Endometrial microvascular endothelial cells (primary cell): ENCODE data around the gene MYH15. TPM values are rescaled to one million over a fixed set of nuclear protein-coding genes. Genes with fewer than 3 reads are reported as not detected.

Experiments
- in situ Hi-C: cut with HindIII; loops from 2 replicates; pipeline ENCODE4 v1.10.0; 2017; ENCODE audit warnings: low sequenced_read_pairs, low pct_unique_long_range_greater_than_20kb; ENCODE audit errors: inconsistent ontology term
- total RNA-seq: library from RNA; depleted of rRNA; stranded (reverse); fragments of >200 nt; gene quantifications from one replicate; pipeline ENCODE4 v1.2.3, GENCODE V29; 2015; ENCODE audit errors: inconsistent ontology term

The MYH15 gene
- total RNA-seq, 1 donor from 2014 or later = 0.46 TPM

- in situ Hi-C loops = no loop called here
Observed at GRCh38 chr3:108479224-108479623, 31.2 kb downstream of the MYH15 start.

DNA sequence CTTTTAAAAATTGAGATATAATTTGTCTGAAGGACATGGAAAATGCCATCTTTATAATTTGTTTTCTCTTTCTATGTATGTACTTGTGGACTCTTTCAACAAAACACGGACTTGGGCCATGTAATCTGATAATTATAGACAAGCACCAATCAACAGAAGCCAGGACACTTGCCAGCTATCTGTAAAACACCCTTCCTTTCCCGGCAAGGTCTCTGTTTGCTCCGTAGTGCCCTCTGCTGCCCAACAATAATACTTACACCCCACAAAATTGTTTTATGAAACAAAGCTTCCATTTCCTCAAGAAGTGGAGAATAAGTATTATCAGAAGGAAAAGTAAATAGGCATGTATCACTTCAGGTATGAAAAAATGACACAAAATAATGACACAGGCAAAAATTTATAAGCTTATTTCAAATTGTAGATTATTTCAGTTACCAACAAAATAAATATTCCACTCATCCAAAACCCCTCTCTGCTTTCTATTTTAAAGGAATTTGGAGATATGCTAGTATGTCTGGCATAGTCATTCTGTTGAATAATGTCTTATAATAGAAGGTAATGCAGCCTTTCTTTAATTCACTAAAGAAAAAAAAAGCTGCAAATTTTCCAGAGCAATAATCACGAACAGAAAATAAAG, 32.8 kb downstream of the MYH15 start:
- in situ Hi-C loops = no loop called here

DNA sequence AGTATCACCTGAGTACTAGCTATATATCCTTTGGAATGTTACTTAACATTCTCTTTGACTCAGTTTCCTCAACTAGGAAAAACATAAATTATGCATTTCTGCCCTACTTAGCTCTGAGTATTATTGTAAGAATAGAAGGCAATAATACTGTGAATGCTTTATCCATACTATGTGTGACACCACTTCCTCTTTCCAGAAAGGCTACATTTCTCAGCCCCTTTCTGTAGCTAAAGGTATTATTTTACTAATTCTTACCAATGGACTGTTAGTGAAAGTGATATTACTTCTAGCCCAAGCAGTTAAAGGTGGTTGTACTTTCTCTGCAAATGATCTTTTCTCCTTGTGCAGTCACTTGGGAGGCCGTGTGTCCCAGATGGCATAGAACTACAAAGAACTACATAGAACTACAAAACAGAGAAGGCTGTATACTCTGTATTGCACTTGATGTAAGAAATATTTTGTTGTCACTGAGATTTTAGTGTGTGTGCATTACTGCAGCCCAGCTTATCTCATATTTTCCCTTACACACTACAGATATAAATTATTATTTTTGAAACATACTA, 35.1 kb downstream of the MYH15 start:
- in situ Hi-C loops = no loop called here

- in situ Hi-C loops = no loop called here
Observed at GRCh38 chr3:108474581-108474980, 35.8 kb downstream of the MYH15 start.

DNA sequence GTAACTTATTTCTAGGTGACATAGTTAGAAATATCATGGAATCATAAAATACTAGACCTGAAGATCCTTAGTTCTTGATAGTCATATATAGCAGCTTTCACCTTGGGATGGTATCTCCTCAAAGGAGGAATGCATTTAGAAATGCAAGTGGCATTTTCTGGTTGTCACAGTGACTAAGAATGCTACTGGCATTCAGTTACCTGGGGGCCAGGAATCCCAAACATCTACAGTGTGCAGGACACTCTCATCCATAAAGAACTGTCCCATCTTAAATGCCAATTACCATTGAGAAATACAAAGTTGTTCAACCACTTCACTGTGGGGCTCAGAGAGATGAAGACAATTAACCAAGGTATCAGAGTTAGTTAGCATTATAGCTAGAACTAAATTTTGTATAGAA, 36.7 kb downstream of the MYH15 start:
- in situ Hi-C loops = no loop called here

- in situ Hi-C loops = no loop called here
Observed at GRCh38 chr3:108472001-108472591, 38.3 kb downstream of the MYH15 start.

DNA sequence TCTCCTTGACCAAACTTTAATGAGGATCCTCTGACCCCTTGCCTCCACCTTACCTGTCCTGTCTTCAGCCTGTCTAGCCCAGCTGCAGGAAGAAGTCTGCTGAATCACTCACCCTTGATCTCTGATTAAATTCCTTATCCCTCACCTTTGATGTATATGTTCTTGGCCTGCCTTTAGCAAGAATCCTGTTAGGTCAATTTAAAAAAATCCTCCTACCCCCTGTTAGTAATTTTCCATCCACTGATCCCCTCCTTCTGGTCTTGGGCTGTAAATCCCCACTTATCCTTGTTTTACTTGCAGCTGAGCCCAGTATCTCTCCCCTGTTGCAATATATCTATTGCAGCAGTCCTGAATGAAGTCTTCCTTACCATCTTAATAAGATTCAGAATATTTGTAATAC, 39.0 kb downstream of the MYH15 start:
- in situ Hi-C loops = no loop called here

DNA sequence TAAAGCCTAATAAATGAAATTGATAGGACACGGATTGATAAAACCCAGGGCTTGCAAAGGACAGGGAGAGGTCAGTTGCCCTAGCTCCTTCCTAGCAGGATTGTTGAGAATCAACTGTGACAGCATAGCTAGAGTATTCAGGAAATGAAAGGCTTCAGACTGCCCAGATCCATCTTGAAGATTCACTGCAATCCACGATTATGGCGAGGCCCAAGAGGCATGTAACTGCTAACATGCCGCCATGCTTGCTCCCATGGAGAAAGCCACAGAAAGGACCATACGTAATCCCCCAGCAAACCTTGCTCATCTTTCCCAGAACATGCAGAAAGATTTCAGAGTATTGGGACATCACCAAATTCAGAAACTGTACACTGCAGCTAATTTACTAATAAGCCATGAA, 41.3 kb downstream of the MYH15 start:
- in situ Hi-C loops = no loop called here

DNA sequence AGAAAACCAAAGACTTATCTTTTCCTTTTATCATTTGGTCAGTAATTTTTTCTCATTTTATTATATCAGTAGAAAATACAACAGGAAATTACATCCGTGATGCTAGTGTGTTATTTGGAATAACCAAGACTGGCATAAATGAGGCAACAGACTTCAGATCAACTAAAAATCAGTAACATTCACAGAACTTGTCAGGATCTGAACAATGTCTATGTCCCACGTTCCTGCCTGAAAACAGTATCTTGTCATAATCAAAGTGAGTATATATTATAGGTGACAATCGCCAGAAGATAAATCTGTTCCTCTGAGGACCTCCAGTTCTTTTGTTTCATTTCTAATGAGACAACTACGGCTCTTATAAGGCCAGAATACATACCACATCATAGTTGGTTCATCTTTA, 41.8 kb downstream of the MYH15 start:
- in situ Hi-C loops = no loop called here

- in situ Hi-C loops = no loop called here
Observed at GRCh38 chr3:108462899-108463298, 47.5 kb downstream of the MYH15 start.

- in situ Hi-C loops = no loop called here
Observed at GRCh38 chr3:108461661-108462111, 48.7 kb downstream of the MYH15 start.

DNA sequence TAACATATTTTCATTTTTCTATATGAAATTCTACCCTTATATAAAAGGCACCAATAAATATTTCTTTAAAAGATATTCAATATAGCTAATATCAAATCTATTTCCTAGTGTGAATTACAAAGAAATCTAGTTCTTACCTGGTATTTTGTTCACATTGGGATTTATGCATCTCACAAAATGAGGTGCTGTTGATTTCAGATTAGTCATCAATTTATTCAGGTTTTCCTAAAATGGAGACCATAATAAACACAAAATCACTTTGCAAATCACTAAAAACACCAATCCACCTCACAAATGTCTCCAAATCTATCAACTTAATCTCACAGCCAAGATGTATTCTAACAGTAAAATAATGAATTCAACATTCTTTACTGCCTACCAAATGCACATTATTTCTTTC, 51.2 kb downstream of the MYH15 start:
- in situ Hi-C loops = no loop called here

DNA sequence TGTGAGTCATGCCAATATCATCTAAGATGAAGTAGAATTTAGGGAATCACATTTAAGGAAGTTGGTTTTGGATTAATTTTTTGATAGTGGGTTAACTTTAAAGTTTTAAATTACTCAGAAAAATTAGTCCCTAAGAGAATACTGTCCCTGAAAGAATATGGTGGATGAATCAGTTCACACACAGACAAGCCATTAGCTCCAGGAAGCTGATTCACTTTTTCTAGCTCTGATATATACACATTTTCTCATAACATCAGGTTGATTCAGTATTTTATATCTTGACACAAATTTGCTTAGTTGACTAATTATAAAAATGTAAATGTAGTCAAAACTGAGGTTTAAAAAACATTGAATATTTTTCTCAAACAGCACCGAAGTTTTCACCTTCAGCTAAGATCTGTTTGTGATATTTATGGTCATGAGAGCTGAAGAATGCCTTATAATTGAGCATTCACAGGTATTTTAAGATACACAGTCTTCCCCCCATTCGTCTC, 55.1 kb downstream of the MYH15 start:
- in situ Hi-C loops = no loop called here

- in situ Hi-C loops = no loop called here
Observed at GRCh38 chr3:108453565-108453964, 56.8 kb downstream of the MYH15 start.

DNA sequence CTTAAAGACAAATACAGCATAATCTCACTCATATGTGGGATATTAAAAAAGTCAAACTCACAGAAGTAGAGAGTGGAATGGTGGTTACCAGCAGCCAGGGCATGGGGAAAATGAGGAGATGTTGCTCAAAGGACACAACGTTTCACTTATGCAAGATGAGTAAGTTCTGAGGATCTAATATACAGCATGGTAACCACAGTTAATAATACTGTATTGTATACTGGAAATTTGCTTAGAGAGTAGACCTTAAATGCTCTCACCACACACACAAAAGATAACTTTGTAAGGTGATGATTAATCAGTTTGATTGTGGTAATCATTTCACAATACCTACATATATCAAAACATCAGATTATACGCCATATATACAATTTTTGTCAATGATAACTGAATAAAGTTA, 60.0 kb downstream of the MYH15 start:
- in situ Hi-C loops = no loop called here

GRCh38 chr3:108448593-108448992, 61.8 kb downstream of the MYH15 start:
- in situ Hi-C loops = no loop called here

DNA sequence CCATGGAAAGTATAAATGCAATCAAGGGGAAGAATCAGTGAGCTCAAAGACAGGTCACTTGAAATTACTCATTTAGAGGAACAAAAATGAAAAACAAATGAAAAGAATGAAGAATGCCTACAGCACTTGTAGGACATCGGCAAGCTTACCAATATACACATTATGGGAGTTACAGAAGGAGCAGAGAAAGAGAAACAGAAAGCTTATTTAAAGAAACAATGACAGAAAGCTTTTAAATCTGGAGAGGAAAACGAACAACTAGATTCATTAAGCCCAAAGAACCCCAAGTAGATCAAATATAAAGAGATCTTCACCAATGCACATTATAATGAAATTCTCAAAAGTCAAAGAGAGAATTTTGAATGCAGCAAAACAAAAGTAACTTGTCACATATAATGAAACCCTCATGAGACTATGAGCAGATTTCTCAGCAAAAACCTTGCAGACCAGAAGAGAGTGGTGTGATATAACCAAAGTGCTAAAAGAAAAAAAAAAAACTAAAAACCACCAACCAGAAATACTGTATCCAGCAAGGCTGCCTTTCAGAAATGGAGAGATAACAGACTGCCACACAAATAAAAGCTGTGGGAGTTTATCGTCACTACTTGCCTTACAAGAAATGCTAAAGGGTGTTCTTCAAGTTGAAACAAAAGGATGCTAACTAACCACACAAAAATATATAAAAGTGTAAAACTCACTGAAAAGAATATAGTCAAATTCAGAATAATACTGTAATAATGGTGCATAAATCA, 63.1 kb downstream of the MYH15 start:
- in situ Hi-C loops = no loop called here

- in situ Hi-C loops = no loop called here
Observed at GRCh38 chr3:108442281-108442680, 68.1 kb downstream of the MYH15 start.

DNA sequence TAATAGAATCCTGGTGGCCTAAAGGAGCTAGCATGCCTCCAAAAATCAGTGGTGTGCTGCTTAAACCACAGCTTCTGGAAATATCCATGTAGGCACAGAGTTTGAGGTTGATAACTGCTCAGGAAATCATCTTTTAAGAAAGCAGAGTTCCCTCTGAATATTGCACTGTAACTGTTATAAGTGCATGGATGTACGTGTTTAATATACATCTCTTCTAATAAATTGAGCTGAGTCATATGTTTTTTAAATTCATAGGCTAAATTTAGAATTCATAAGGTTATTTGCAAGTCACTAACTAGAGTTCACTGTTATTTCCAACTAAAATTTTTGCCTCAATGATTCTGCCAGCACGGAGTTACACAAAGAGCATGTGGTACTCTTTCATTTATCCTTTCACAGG, 68.9 kb downstream of the MYH15 start:
- in situ Hi-C loops = no loop called here

DNA sequence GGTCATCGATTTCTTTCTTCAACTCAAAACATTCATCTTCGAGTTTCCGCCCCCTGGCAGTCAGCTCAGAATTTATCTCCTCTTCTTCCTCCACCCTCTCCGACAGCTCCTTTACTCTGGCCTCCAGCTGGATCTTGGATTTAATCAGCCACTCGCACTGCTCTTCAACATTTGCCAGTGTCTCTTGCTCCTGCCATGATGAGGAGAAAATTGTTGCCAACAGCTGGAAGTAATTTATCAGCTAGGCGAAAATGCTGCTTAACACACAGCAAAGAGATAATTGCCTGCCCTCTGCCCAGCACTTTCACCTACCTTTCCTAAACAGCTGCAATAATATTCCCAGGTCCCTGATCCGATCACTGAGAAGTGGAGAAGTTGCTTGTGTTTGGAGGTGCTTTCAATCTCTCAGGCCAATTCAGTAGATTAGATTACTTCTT, 69.3 kb downstream of the MYH15 start:
- in situ Hi-C loops = no loop called here
